Measurements from ENCODE around the gene ZNF521.

DNA sequence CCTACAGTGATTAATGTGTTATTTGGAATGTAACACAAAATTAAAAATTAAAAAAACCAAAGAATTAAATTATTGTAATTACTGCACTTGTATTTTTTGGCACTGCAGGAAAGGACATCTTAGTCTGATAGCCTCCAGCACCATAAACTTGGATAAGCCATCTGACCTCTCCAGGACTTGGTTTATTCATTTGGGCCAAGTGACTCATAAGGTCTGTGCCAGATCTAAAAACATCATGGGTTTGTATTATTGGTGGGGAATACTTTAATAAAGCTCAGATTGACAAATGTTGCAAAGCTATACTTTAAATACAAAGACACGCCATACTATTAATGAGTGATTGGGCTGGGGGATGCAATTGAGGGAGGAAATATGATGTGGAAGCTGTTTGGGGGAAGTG is 225.2 kb downstream of the ZNF521 start:
- TF ChIP-seq, protein P1, sequence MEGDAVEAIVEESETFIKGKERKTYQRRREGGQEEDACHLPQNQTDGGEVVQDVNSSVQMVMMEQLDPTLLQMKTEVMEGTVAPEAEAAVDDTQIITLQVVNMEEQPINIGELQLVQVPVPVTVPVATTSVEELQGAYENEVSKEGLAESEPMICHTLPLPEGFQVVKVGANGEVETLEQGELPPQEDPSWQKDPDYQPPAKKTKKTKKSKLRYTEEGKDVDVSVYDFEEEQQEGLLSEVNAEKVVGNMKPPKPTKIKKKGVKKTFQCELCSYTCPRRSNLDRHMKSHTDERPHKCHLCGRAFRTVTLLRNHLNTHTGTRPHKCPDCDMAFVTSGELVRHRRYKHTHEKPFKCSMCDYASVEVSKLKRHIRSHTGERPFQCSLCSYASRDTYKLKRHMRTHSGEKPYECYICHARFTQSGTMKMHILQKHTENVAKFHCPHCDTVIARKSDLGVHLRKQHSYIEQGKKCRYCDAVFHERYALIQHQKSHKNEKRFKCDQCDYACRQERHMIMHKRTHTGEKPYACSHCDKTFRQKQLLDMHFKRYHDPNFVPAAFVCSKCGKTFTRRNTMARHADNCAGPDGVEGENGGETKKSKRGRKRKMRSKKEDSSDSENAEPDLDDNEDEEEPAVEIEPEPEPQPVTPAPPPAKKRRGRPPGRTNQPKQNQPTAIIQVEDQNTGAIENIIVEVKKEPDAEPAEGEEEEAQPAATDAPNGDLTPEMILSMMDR (conservative IDR thresholded peaks at IDR 0.05; ENCODE audit: low read length), result no peak
- no peak for TF ChIP-seq EZH2phosphoT487 (IDR thresholded peaks at IDR 0.05; ENCODE audit: borderline replicate concordance, low read depth, low read length)

Measured in OCI-LY7 (cell line).